ENCODE measurements around the gene METTL26.

DNA sequence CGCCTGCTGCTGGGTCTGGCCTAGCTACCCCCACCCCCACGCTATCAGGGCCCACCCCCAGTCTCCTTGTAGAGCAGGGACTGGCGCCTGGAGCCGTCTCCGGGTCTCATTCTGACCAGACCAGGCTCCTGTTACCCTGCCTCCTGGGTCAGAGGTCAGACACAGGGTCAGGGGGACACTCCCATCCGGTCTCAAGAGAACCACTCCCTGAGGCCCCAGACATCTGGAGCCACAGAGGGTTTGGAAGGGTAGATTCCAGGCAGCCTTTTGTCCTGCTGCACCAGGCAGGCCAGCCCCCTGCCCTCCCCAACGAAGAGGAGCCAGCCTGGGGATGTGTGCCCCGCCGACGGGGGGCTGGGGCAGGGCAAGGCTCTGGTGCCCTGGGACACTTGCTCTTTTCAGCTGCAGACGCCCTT, 6.3 kb downstream of the METTL26 start:
- TF ChIP-seq CTCF (IDR thresholded peaks at IDR 0.05; ENCODE audit: low read depth, low read length) (no peak), EZH2phosphoT487 (IDR thresholded peaks at IDR 0.05; ENCODE audit: low read depth) (no peak)
